HTERT RPE-1 (cell line): Measurements from ENCODE around the gene LPP.
"Not testable (repeated sequence)": the region's sequence is repeated elsewhere in the genome, so short reads cannot be mapped to it uniquely, and the experiment has no call there.

Source experiments
- in situ Hi-C: fragments of 300-500 bp; cut with MboI; formaldehyde crosslinking; loops from 4 replicates; pipeline ENCODE4 v1.14.3; 2020; ENCODE audit warnings: low sequenced_read_pairs

LPP gene

GRCh38 chr3:188154014-188154808 lies at the start of gene LPP:
TSS of gene LPP (plus strand) at chr3:188154157. CDS start at chr3:188406121, 251,964 bp downstream.
- in situ Hi-C loops, result no loop called here

DNA sequence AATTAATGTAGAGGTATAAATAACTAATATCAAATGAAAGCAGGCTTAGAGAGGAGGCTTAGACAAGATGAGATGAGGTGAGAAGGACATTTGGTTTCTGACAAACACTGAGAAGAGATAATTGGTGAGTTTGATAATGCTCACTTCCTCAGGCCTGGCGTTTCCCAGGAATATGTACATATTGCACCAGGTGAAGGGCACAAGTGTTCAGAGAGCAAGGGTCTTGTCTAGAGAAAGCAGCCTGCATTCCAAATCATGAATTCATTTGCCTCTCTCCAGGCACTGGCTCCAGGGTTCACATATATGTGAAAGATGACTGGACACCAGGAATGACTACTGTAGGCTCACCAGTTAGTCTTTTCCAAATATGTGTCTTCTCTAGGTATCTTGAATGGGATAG lies 48.0 kb upstream of the LPP start:
- in situ Hi-C loops, result no loop called here

DNA sequence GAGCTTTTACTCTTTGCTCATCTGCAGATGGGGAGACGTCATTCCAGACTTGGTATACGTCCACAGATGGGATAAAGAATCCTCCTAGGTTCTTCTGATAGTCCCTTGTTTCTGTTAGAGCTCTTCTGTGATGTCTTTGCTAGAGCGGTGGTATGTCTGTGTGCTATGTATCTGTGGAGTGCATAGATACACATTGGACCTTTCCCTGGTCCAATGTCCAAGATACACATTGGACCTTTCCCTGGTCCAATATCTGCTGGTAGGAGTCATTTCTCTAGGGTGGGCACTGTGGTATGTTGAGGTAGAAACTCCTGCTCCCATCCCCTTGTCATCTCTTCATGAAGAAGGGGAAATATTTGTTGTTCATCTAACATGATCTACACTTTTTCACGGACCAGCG lies 47.5 kb upstream of the LPP start:
- in situ Hi-C loops, result no loop called here

GRCh38 chr3:188106887-188107830 lies 46.8 kb upstream of the LPP start:
- in situ Hi-C loops, result no loop called here

DNA sequence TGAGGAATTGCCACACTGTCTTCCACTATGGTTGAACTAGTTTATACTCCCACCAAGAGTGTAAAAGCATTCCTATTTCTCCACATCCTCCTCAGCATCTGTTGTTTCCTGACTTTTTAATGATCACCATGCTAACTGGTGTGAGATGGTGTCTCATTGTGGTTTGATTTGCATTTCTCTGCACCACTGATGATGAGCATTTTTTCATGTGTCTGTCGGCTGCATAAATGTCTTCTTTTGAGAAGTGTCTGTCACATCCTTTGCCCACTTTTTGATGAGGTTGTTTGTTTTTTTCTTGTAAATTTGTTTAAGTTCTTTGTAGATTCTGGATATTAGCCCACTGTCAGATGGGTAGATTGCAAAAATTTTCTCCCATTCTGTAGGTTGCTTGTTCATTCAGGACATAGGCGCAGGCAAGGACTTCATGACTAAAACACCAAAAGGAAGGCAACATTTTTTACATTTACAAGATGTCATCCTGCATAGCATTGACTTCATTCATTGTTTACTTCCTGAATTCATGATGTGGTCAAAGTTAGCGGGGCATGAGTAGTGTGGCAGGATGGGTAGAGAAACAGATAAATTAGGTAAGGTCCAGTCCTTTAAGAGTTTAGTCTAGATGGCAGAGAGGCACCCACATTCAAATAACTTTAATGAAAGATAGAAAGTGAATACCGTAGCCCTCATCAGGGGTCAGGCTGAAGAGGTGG lies 45.1 kb upstream of the LPP start:
- in situ Hi-C loops, result no loop called here

GRCh38 chr3:188111002-188111584 lies 42.9 kb upstream of the LPP start:
- in situ Hi-C loops, result no loop called here

DNA sequence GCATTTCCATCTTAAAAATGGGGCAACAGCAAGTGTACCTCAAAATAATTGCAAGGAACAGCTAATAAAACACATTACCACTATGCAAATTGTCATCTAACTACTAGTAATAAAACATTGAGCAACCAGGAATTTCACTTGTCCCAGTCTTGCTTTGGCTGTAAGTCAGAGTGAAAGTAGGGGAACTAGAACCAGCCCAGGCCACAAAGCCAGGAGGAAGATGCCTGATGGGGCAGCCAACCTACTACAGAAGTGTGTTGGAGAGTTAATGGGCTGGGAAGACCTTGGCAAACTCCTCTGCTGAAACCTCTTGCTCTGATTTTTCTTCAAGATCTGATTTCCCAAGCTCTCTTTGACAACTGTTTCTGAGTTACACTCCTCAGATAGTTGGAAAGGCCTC lies 40.2 kb upstream of the LPP start:
- in situ Hi-C loops, result no loop called here

DNA sequence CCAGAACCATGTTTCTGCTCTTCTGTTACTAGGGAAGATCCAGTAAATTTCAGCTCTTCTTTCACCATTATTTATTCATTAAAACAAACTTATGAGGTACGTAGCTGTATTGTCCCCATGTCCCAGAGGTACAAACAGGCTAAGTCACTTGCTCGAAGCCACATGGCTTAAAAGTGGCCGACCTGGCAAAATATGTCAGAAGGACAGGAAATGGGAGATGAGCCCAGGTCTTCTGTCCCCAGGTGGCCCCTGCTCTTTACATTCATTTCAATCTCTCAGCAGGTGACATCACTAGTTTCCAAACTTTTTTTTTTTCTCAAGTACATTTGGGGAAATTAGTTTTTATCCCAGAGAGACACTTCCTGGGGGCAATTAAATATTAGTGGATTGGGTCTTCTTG lies 34.1 kb upstream of the LPP start:
- in situ Hi-C loops, result no loop called here

DNA sequence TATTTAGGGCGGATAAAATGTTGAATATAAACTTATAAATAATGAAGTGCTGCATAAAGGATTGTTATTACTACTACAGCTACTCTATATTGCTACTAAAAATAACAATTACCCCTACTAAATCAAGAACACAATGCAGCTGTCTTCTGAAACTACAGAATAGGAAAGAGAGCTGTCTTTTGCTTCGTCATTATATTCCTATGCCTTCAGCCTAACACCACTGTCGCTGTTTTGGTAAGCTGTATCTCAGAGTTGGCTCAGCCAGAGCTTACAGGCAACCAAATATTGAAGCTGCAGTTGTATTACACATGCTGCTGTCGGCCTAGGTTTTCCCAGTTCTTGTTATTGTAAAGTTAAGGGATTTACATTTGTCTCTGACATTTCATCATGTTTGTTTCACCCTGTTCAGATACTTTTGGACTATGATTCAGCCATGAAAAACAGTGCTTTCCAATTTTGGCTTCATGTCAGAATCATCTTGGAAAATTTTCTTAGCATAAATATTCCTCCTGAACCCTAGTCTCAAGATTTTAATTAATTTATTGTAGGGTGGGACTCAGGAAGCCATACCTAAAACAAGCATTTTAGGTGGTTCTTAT lies 31.3 kb upstream of the LPP start:
- in situ Hi-C loops, result no loop called here

DNA sequence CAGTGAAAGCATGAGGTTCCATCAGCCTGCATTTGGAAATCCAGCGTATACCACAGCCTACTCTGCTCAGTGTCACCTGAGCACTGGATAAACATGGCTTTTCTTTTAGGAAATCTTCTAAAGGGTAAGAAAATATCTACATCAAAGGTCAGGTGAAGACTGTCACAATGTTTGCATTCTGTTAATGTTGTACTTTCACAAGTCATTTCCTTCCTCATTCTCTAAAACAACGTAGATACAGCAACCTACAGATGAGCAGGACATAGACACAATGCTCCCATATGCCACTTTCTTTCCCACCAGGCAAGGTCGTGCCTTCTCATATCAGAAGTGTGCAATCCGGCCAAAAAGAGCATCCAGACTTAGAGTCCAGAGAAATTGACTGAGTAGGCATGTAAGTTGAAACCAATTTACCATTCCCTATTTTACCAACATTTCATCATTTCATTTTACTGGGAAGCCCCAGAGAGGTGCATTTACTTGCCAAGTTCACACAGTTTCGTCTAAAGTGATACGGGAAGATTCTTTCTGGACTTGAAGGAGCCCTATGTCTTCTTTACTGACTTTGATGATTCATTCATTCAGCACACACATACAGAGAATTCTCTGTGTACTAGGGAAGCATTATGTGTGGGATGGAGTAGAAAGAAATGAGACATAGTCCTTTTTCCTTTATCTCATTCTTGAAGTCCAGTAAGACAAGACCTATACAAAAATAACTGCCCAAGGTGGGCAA lies 30.6 kb upstream of the LPP start:
- in situ Hi-C loops, result no loop called here

DNA sequence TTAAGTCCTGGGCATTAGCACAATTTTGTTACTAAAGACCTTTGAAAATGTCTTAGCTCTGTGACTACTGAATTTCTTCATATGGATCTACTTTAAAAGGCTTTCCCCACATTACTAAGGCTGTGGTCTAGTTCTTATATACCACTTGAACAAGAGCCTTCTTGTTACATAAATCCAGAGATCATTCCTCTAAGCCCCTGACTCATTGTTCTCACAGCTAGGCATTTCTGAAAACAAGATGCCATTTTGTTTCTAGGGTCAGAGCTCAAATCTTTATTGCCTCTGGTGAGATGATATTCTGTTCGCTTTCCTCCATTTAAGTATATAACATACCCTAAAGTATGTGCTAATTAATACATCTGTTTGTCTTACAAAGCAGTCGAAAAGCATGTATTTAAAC lies 29.8 kb upstream of the LPP start:
- in situ Hi-C loops, result no loop called here

DNA sequence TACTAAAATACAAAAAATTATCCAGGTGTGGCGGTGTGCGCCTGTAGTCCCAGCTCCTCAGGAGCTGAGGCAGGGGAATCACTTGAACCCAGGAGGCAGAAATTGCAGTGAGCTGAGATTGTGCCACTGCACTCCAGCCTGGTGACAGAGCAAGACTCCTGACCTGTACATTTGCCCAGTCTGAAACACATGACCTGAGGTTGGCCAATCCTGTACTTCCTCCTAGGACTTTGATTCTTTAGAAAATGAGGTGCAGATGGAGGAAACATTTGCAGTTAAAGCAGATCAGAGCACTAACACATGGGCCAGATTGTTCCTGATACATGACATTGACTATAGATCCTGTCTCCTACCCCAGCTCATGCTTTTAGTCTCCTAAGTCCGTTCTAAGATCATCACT lies 28.9 kb upstream of the LPP start:
- in situ Hi-C loops, result no loop called here

DNA sequence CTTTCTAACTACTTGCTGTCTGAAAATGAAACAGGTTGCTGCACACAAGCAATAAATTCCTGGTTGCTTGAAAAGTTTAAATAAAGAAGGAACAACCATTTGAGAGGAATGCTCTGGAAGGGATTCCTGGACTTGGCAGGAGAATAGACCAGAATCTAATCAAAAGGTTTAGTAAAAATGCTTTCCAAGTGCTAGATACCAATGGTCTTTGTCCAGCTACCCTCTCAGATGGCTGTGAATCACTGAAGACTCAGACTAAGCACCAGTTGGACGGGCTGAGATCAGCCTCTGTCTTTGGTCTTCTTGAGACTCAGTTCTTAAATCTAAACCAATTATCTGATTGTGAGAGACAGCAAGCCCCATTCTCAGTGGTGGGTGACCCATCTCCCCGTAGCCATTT lies 27.7 kb upstream of the LPP start:
- in situ Hi-C loops, result no loop called here

DNA sequence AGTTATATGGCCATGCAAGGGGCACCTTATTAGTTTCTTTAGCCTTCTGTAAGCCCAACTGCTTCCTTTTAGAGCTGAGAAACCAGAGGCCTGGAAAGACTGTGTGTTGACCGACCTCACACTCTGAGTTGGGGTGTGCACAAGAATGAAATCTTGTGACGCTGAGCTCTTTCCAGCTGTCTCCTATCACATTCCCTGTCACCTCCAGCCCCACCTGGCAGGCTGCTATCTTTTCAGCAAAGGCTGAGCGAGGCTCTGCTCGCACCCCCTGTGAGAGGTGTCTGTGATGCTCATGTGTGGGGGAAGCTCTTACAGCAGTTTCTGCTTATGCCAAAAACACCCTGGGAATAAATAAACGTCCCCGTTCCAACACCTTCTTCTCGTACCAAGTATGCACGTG lies 27.0 kb upstream of the LPP start:
- in situ Hi-C loops, result no loop called here

DNA sequence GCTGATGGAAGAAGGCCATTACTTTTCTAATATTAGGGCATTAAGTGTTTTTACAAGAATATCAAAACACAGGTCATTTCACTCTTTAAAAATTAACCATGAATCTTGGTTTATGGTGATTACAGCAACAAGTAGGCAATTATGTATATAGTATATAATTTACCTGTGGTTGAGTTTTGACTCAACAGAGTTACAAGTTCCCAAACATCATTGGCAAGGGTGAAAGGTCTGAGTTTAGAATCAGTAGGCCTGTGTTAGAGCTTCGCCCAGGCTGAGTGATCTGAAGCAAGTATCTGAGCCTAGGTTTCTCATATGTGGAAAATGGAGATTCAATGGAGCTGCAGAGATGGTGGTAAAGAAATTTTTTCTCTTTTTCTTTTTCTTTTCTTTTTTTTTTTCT lies 25.1 kb upstream of the LPP start:
- in situ Hi-C loops, result no loop called here

DNA sequence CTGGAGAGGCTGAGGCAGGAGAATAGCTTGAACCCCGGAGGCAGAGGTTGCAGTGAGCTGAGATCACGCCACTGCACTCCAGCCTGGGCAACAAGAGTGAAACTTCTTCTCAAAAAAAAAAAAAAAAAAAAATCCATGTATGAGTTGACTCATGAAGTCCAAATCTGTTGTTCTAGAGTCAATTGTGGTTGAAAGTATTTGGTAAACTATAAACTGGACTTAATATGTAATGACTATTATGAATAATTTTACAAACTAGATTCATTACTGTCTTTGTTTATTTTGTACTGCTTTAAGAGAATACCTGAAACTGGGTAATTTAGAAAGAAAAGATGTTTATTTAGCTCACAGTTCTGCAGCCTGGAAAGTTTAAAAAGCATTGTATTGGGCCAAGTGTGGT lies 22.9 kb upstream of the LPP start:
- in situ Hi-C loops, result not testable (repeated sequence)

DNA sequence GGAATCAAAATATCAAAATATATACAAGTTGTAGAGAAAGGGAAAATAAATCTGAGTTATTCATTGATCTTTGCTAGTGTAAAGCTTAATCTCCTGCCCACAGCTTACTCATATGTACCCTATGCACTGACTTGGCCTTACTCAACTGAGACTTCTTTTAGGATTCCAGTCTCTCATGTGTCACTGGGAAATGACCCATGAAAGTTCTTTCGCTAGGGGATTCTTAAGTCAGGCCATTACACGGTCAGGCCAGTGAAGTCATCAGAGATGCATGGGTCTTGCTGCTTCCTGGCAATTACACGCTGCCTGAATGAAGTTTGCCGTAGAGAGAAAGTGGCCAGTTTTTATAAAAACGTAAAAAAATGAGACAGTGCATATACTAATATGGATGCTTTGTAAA lies 20.7 kb upstream of the LPP start:
- in situ Hi-C loops, result no loop called here

- in situ Hi-C loops, result no loop called here
Observed at GRCh38 chr3:188133646-188134045, 20.3 kb upstream of the LPP start.

DNA sequence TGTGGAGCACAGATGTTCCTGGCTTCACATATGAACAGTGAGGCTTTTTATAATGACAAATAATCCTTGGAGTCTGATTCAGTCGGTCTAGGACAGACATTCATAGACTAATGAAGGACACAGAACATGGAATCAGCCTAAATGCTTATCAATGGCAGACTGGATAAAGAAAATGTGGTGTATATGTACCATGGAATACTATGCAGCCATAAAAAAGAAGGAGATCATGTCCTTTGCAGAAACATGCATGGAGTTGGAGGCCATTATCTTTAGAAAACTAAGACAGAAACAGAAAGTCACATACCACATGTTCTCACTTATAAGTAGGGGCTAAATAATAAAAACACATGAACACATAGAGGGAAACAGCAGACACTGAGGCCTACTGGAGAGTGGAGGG lies 19.9 kb upstream of the LPP start:
- in situ Hi-C loops, result no loop called here

GRCh38 chr3:188134856-188135255 lies 19.1 kb upstream of the LPP start:
- in situ Hi-C loops, result no loop called here
